ENCODE data around the gene GRIP1.

The GRIP1 gene

GRCh38 chr12:66678338-66679275 is at the start of gene GRIP1:
Gene GRIP1, minus strand, starts transcription at chr12:66679076. Its CDS starts 172 bp downstream, at chr12:66678904.
- Histone ChIP-seq H3K9ac (ENCODE audit: low read length) (no peak within 1 kb of the TSS), H3K27ac (ENCODE audit: low read depth, low read length) (no peak within 1 kb of the TSS), H3K9me3 (ENCODE audit: control insufficient read depth, insufficient read depth, low read depth, low read length) (no peaks in the 10 kb centered on the region), H3K4me1 (ENCODE audit: control insufficient read depth, insufficient read depth, low read length) (peaks cover 21% of the 10 kb centered on the region), H3K36me3 (ENCODE audit: control insufficient read depth, insufficient read depth, low read length) (no peaks in the 10 kb centered on the region), H3K27me3 (ENCODE audit: control insufficient read depth, insufficient read depth, low read length) (no peaks in the 10 kb centered on the region), H3K4me3 (ENCODE audit: low read depth, low read length) (no peak within 1 kb of the TSS; the same call in 1 of the 2 replicates)

- no peak overlapping the region for H3K27ac ChIP-seq (ENCODE audit: low read depth, low read length)
- no peaks in the 10 kb centered on the region for H3K9me3 ChIP-seq (ENCODE audit: control insufficient read depth, insufficient read depth, low read depth, low read length)
- H3K9ac ChIP-seq (ENCODE audit: low read length), result no peak overlapping the region
- H3K27me3 ChIP-seq (ENCODE audit: control insufficient read depth, insufficient read depth, low read length), result no peaks in the 10 kb centered on the region
- no peak overlapping the region for H3K4me3 ChIP-seq (ENCODE audit: low read depth, low read length)
- H3K36me3 ChIP-seq (ENCODE audit: control insufficient read depth, insufficient read depth, low read length), result no peaks in the 10 kb centered on the region
- no peaks in the 10 kb centered on the region for H3K4me1 ChIP-seq (ENCODE audit: control insufficient read depth, insufficient read depth, low read length)
Measured at GRCh38 chr12:66726556-66726955, 47.7 kb upstream of the GRIP1 start.

GRCh38 chr12:66725031-66725430 is 46.2 kb upstream of the GRIP1 start:
- Histone ChIP-seq H3K27ac (ENCODE audit: low read depth, low read length) (no peak overlapping the region), H3K9ac (ENCODE audit: low read length) (no peak overlapping the region), H3K4me3 (ENCODE audit: low read depth, low read length) (no peak overlapping the region), H3K27me3 (ENCODE audit: control insufficient read depth, insufficient read depth, low read length) (no peaks in the 10 kb centered on the region), H3K4me1 (ENCODE audit: control insufficient read depth, insufficient read depth, low read length) (no peaks in the 10 kb centered on the region), H3K36me3 (ENCODE audit: control insufficient read depth, insufficient read depth, low read length) (no peaks in the 10 kb centered on the region), H3K9me3 (ENCODE audit: control insufficient read depth, insufficient read depth, low read depth, low read length) (no peaks in the 10 kb centered on the region)

GRCh38 chr12:66724616-66725015 is 45.7 kb upstream of the GRIP1 start:
- H3K4me3 ChIP-seq (ENCODE audit: low read depth, low read length), result no peak overlapping the region
- H3K27ac ChIP-seq (ENCODE audit: low read depth, low read length), result no peak overlapping the region
- H3K9ac ChIP-seq (ENCODE audit: low read length), result no peak overlapping the region
- H3K4me1 ChIP-seq (ENCODE audit: control insufficient read depth, insufficient read depth, low read length), result no peaks in the 10 kb centered on the region
- H3K9me3 ChIP-seq (ENCODE audit: control insufficient read depth, insufficient read depth, low read depth, low read length), result no peaks in the 10 kb centered on the region
- no peaks in the 10 kb centered on the region for H3K36me3 ChIP-seq (ENCODE audit: control insufficient read depth, insufficient read depth, low read length)
- no peaks in the 10 kb centered on the region for H3K27me3 ChIP-seq (ENCODE audit: control insufficient read depth, insufficient read depth, low read length)

- no peaks in the 10 kb centered on the region for H3K4me1 ChIP-seq (ENCODE audit: control insufficient read depth, insufficient read depth, low read length)
- no peak overlapping the region for H3K4me3 ChIP-seq (ENCODE audit: low read depth, low read length)
- H3K27ac ChIP-seq (ENCODE audit: low read depth, low read length), result no peak overlapping the region
- no peaks in the 10 kb centered on the region for H3K9me3 ChIP-seq (ENCODE audit: control insufficient read depth, insufficient read depth, low read depth, low read length)
- no peaks in the 10 kb centered on the region for H3K27me3 ChIP-seq (ENCODE audit: control insufficient read depth, insufficient read depth, low read length)
- H3K9ac ChIP-seq (ENCODE audit: low read length), result no peak overlapping the region
- no peaks in the 10 kb centered on the region for H3K36me3 ChIP-seq (ENCODE audit: control insufficient read depth, insufficient read depth, low read length)
Measured at GRCh38 chr12:66724026-66724425, 45.1 kb upstream of the GRIP1 start.

- Histone ChIP-seq H3K27me3 (ENCODE audit: control insufficient read depth, insufficient read depth, low read length) (no peaks in the 10 kb centered on the region), H3K9me3 (ENCODE audit: control insufficient read depth, insufficient read depth, low read depth, low read length) (no peaks in the 10 kb centered on the region)
Measured at GRCh38 chr12:66719862-66720261, 41.0 kb upstream of the GRIP1 start.

GRCh38 chr12:66717036-66717673 is 38.3 kb upstream of the GRIP1 start:
- no peak overlapping the region for H3K27ac ChIP-seq (ENCODE audit: low read depth, low read length)
- H3K4me1 ChIP-seq (ENCODE audit: control insufficient read depth, insufficient read depth, low read length), result no peaks in the 10 kb centered on the region
- no peaks in the 10 kb centered on the region for H3K9me3 ChIP-seq (ENCODE audit: control insufficient read depth, insufficient read depth, low read depth, low read length)
- H3K27me3 ChIP-seq (ENCODE audit: control insufficient read depth, insufficient read depth, low read length), result no peaks in the 10 kb centered on the region
- no peaks in the 10 kb centered on the region for H3K36me3 ChIP-seq (ENCODE audit: control insufficient read depth, insufficient read depth, low read length)
- no peak overlapping the region for H3K9ac ChIP-seq (ENCODE audit: low read length)
- no peak overlapping the region for H3K4me3 ChIP-seq (ENCODE audit: low read depth, low read length)

More at GRCh38 chr12:66719862-66720261, 41.0 kb upstream of the GRIP1 start:
- Histone ChIP-seq H3K9ac (ENCODE audit: low read length) (no peak overlapping the region), H3K4me3 (ENCODE audit: low read depth, low read length) (no peak overlapping the region), H3K36me3 (ENCODE audit: control insufficient read depth, insufficient read depth, low read length) (no peaks in the 10 kb centered on the region), H3K27ac (ENCODE audit: low read depth, low read length) (no peak overlapping the region), H3K4me1 (ENCODE audit: control insufficient read depth, insufficient read depth, low read length) (no peaks in the 10 kb centered on the region)

- Histone ChIP-seq H3K27ac (ENCODE audit: low read depth, low read length) (no peak overlapping the region), H3K9ac (ENCODE audit: low read length) (no peak overlapping the region), H3K36me3 (ENCODE audit: control insufficient read depth, insufficient read depth, low read length) (no peaks in the 10 kb centered on the region), H3K27me3 (ENCODE audit: control insufficient read depth, insufficient read depth, low read length) (no peaks in the 10 kb centered on the region), H3K9me3 (ENCODE audit: control insufficient read depth, insufficient read depth, low read depth, low read length) (no peaks in the 10 kb centered on the region), H3K4me3 (ENCODE audit: low read depth, low read length) (no peak overlapping the region), H3K4me1 (ENCODE audit: control insufficient read depth, insufficient read depth, low read length) (no peaks in the 10 kb centered on the region)
Measured at GRCh38 chr12:66716522-66716921, 37.6 kb upstream of the GRIP1 start.

- Histone ChIP-seq H3K9ac (ENCODE audit: low read length) (no peak overlapping the region), H3K36me3 (ENCODE audit: control insufficient read depth, insufficient read depth, low read length) (no peaks in the 10 kb centered on the region), H3K4me3 (ENCODE audit: low read depth, low read length) (no peak overlapping the region), H3K4me1 (ENCODE audit: control insufficient read depth, insufficient read depth, low read length) (no peaks in the 10 kb centered on the region), H3K9me3 (ENCODE audit: control insufficient read depth, insufficient read depth, low read depth, low read length) (no peaks in the 10 kb centered on the region), H3K27ac (ENCODE audit: low read depth, low read length) (no peak overlapping the region), H3K27me3 (ENCODE audit: control insufficient read depth, insufficient read depth, low read length) (no peaks in the 10 kb centered on the region)
Measured at GRCh38 chr12:66714709-66715108, 35.8 kb upstream of the GRIP1 start.

GRCh38 chr12:66713984-66714383 is 35.1 kb upstream of the GRIP1 start:
- Histone ChIP-seq H3K4me1 (ENCODE audit: control insufficient read depth, insufficient read depth, low read length) (no peaks in the 10 kb centered on the region), H3K27ac (ENCODE audit: low read depth, low read length) (no peak overlapping the region), H3K9me3 (ENCODE audit: control insufficient read depth, insufficient read depth, low read depth, low read length) (no peaks in the 10 kb centered on the region), H3K36me3 (ENCODE audit: control insufficient read depth, insufficient read depth, low read length) (no peaks in the 10 kb centered on the region), H3K27me3 (ENCODE audit: control insufficient read depth, insufficient read depth, low read length) (no peaks in the 10 kb centered on the region), H3K9ac (ENCODE audit: low read length) (no peak overlapping the region), H3K4me3 (ENCODE audit: low read depth, low read length) (no peak overlapping the region)

GRCh38 chr12:66709893-66710292 is 31.0 kb upstream of the GRIP1 start:
- Histone ChIP-seq H3K4me1 (ENCODE audit: control insufficient read depth, insufficient read depth, low read length) (no peaks in the 10 kb centered on the region), H3K27me3 (ENCODE audit: control insufficient read depth, insufficient read depth, low read length) (no peaks in the 10 kb centered on the region), H3K27ac (ENCODE audit: low read depth, low read length) (no peak overlapping the region), H3K4me3 (ENCODE audit: low read depth, low read length) (no peak overlapping the region), H3K9me3 (ENCODE audit: control insufficient read depth, insufficient read depth, low read depth, low read length) (peaks cover 5% of the 10 kb centered on the region; the same call in 1 of the 2 replicates), H3K36me3 (ENCODE audit: control insufficient read depth, insufficient read depth, low read length) (no peaks in the 10 kb centered on the region), H3K9ac (ENCODE audit: low read length) (no peak overlapping the region)

Data from HUES6 (cell line).